H9 (cell line): ENCODE results near the gene EHD1. TPM values are rescaled to one million over a fixed set of nuclear protein-coding genes. Genes with fewer than 3 reads are reported as not detected.
A peak's percentile ranks its signal among the peaks of the same experiment; 100 is the strongest.

Source experiments
- DNase-seq: peaks from one replicate; pipeline ENCODE4 v3.0.0-alpha.2; 2017
- H2AFZ ChIP-seq: one replicate; pipeline ENCODE4 v1.6.1; 2013; ENCODE audit warnings: mild to moderate bottlenecking, low read length, control low read depth, moderate library complexity
- H2AK5ac ChIP-seq: 2 replicates; pipeline ENCODE4 v1.6.1; 2013; ENCODE audit warnings: low read length, control low read depth, mixed read lengths; ENCODE audit not compliant: insufficient read length
- H2BK120ac ChIP-seq: one replicate; pipeline ENCODE4 v1.6.1; 2013; ENCODE audit warnings: low read depth, mild to moderate bottlenecking, low read length, control low read depth, inconsistent platforms; ENCODE audit not compliant: poor library complexity, severe bottlenecking
- H2BK12ac ChIP-seq: 2 replicates; pipeline ENCODE4 v1.6.1; 2013; ENCODE audit warnings: low read length, control low read depth, mixed read lengths, low read depth; ENCODE audit not compliant: insufficient read length
- H2BK15ac ChIP-seq: 2 replicates; pipeline ENCODE4 v1.6.1; 2013; ENCODE audit warnings: low read depth, low read length, control low read depth
- H2BK20ac ChIP-seq: one replicate; pipeline ENCODE4 v1.6.1; 2013; ENCODE audit warnings: low read depth, mild to moderate bottlenecking, low read length, control low read depth, inconsistent platforms; ENCODE audit not compliant: poor library complexity, severe bottlenecking
- H2BK5ac ChIP-seq: 2 replicates; pipeline ENCODE4 v1.6.1; 2013; ENCODE audit warnings: low read length, control low read depth, mixed read lengths; ENCODE audit not compliant: insufficient read length
- H3K14ac ChIP-seq: 2 replicates; pipeline ENCODE4 v1.6.1; 2013; ENCODE audit warnings: low read length, control low read depth; ENCODE audit not compliant: insufficient read depth
- H3K18ac ChIP-seq: 2 replicates; pipeline ENCODE4 v1.6.1; 2013; ENCODE audit warnings: low read depth, mild to moderate bottlenecking, mixed read lengths, low read length, control low read depth; ENCODE audit not compliant: insufficient read length
- H3K23ac ChIP-seq: 2 replicates; pipeline ENCODE4 v1.6.1; 2013; ENCODE audit warnings: low read length, control low read depth, mixed read lengths, low read depth; ENCODE audit not compliant: insufficient read length
- H3K23me2 ChIP-seq: 2 replicates; pipeline ENCODE4 v1.6.1; 2013; ENCODE audit warnings: low read depth, mild to moderate bottlenecking, mixed read lengths, low read length, control low read depth; ENCODE audit not compliant: insufficient read length, poor library complexity, severe bottlenecking
- H3K27ac ChIP-seq: 2 replicates; pipeline ENCODE4 v1.5.1; 2013; ENCODE audit warnings: low read length, control low read depth, mixed read lengths, low read depth; ENCODE audit not compliant: insufficient read length
- H3K27me3 ChIP-seq: 2 replicates; pipeline ENCODE4 v1.6.1; 2013; ENCODE audit warnings: low read length, control low read depth, inconsistent platforms; ENCODE audit not compliant: insufficient read depth
- H3K4ac ChIP-seq: 2 replicates; pipeline ENCODE4 v1.6.1; 2013; ENCODE audit warnings: low read depth, mild to moderate bottlenecking, control low read depth, inconsistent platforms, low read length, moderate library complexity
- H3K4me1 ChIP-seq: 2 replicates; pipeline ENCODE4 v1.6.1; 2013; ENCODE audit warnings: low read length, control low read depth, inconsistent platforms; ENCODE audit not compliant: insufficient read depth
- H3K4me2 ChIP-seq: 2 replicates; pipeline ENCODE4 v1.6.1; 2013; ENCODE audit warnings: low read length, control low read depth, mixed read lengths; ENCODE audit not compliant: insufficient read length, insufficient read depth
- H3K56ac ChIP-seq: 2 replicates; pipeline ENCODE4 v1.6.1; 2013; ENCODE audit warnings: low read depth, mild to moderate bottlenecking, mixed read lengths, low read length, control low read depth; ENCODE audit not compliant: insufficient read length
- H3K79me1 ChIP-seq: 2 replicates; pipeline ENCODE4 v1.6.1; 2013; ENCODE audit warnings: low read depth, mild to moderate bottlenecking, moderate library complexity, low read length, control low read depth, inconsistent platforms; ENCODE audit not compliant: insufficient read depth, poor library complexity, severe bottlenecking
- H3K79me2 ChIP-seq: 2 replicates; pipeline ENCODE4 v1.6.1; 2013; ENCODE audit warnings: low read length, control low read depth, inconsistent platforms; ENCODE audit not compliant: insufficient read depth
- H3K9ac ChIP-seq: 2 replicates; pipeline ENCODE4 v1.6.1; 2013; ENCODE audit warnings: low read length, control low read depth, mixed read lengths; ENCODE audit not compliant: insufficient read length; ENCODE audit errors: extremely low read depth
- H3K9me3 ChIP-seq: one replicate; pipeline ENCODE4 v1.6.1; 2013; ENCODE audit warnings: low read depth, low read length, inconsistent platforms; ENCODE audit not compliant: control insufficient read depth
- H3T11ph ChIP-seq: one replicate; pipeline ENCODE4 v1.6.1; 2013; ENCODE audit warnings: mild to moderate bottlenecking, low read length, control low read depth, inconsistent platforms
- H4K20me1 ChIP-seq: one replicate; pipeline ENCODE4 v1.6.1; 2013; ENCODE audit not compliant: control insufficient read depth, insufficient read length, insufficient read depth
- H4K5ac ChIP-seq: 2 replicates; pipeline ENCODE4 v1.6.1; 2013; ENCODE audit warnings: low read depth, mild to moderate bottlenecking, mixed read lengths, low read length, control low read depth; ENCODE audit not compliant: insufficient read length
- H4K8ac ChIP-seq: replicated peaks from 2 replicates; pipeline ENCODE4 v1.6.1; 2013; ENCODE audit warnings: low read length, control low read depth, mixed read lengths, low read depth; ENCODE audit not compliant: insufficient read length
- H4K91ac ChIP-seq: 2 replicates; pipeline ENCODE4 v1.6.1; 2013; ENCODE audit warnings: low read depth, mild to moderate bottlenecking, moderate library complexity, mixed read lengths, low read length, control low read depth; ENCODE audit not compliant: insufficient read length
- H3K27ac Mint-ChIP-seq, 3 experiments: 2 replicates in 2 of 3; 3 replicates in 1 of 3; pipeline ENCODE4 v1.8.0; 2020 to 2021; ENCODE audit warnings: mixed read lengths in 3 of 3, mild to moderate bottlenecking in 1 of 3, moderate library complexity in 1 of 3
- H3K27me3 Mint-ChIP-seq: 2 replicates; pipeline ENCODE4 v1.8.0; 2021; ENCODE audit warnings: low read depth, mild to moderate bottlenecking, moderate library complexity, mixed read lengths
- H3K36me3 Mint-ChIP-seq, 3 experiments: 2 replicates in 2 of 3; 3 replicates in 1 of 3; pipeline ENCODE4 v1.8.0; 2020 to 2021; ENCODE audit warnings: low read depth in 3 of 3, mixed read lengths in 3 of 3; ENCODE audit not compliant: insufficient read depth in 1 of 3
- H3K4me1 Mint-ChIP-seq, 2 experiments: 2 replicates each; pipeline ENCODE4 v1.8.0; 2020; ENCODE audit warnings: mixed read lengths in 2 of 2
- H3K4me3 Mint-ChIP-seq, 2 experiments: 2 replicates in 1 of 2; 3 replicates in 1 of 2; pipeline ENCODE4 v1.8.0; 2020 to 2021; ENCODE audit warnings: mild to moderate bottlenecking in 2 of 2, mixed read lengths in 2 of 2, moderate library complexity in 1 of 2
- H3K9me3 Mint-ChIP-seq, 2 experiments: 2 replicates in 1 of 2; 3 replicates in 1 of 2; pipeline ENCODE4 v1.8.0; 2020; ENCODE audit warnings: mild to moderate bottlenecking in 2 of 2, mixed read lengths in 2 of 2, moderate library complexity in 1 of 2
- WGBS: extraction: QIAGEN DNeasy Blood & Tissue Kit; methylation state at CpG from one replicate; pipeline ENCODE4 v1.1.7; 2013; ENCODE audit warnings: missing lambda C conversion rate, low lambda C conversion rate, mixed read lengths; ENCODE audit not compliant: insufficient read length; ENCODE audit errors: extremely low coverage; 5-methylcytosine and 5-hydroxymethylcytosine counted together
- total RNA-seq: library from RNA; stranded (reverse); gene quantifications from 2 replicates; pipeline ENCODE4 v1.2.1, GENCODE V29; 2021
- TF ChIP-seq, protein P1 (sequence below): fragments of 200-600 bp; sonication (generic); conservative IDR thresholded peaks from 3 replicates; pipeline ENCODE4 v1.8.0; 2021; ENCODE audit warnings: antibody characterized with exemption, mild to moderate bottlenecking

The EHD1 gene
- total RNA-seq, 1 experiment from 2014 or later, result 31.0 TPM

- Histone ChIP-seq H3K4ac (no peak overlapping the region), H3K79me1 (no peaks in the 10 kb centered on the region), H3K23me2 (peaks cover 7% of the 10 kb centered on the region), H3K23ac (no peak overlapping the region), H3K4me2 (no peak overlapping the region), H2BK20ac (no peak overlapping the region), H2AK5ac (no peak overlapping the region), H2BK12ac (no peak overlapping the region), H3K27ac (no peak overlapping the region), H3K14ac (no peak overlapping the region), H2BK5ac (no peak overlapping the region), H2AFZ (no peak overlapping the region), H3T11ph (no peak overlapping the region), H3K4me1 (no peaks in the 10 kb centered on the region), H4K20me1 (no peaks in the 10 kb centered on the region), H3K56ac (no peak overlapping the region), H3K27me3 (no peaks in the 10 kb centered on the region), H3K18ac (no peak overlapping the region), H4K91ac (no peak overlapping the region), H3K9ac (no peak overlapping the region), H2BK15ac (no peak overlapping the region), H3K79me2 (no peaks in the 10 kb centered on the region), H2BK120ac (no peak overlapping the region), H4K5ac (no peak overlapping the region), H3K9me3 (no peaks in the 10 kb centered on the region), H4K8ac (no peak overlapping the region)
- no peak overlapping the region for H3K27ac Mint-ChIP-seq
- DNase-seq, result no peak
- peaks cover 8 to 16% of the 10 kb centered on the region in 2 experiments for H3K4me1 Mint-ChIP-seq
- no peaks in the 10 kb centered on the region for H3K9me3 Mint-ChIP-seq
- peak overlapping the region in 1 of 2 experiments; percentile 40; a peak in 1 of 5 replicates for H3K4me3 Mint-ChIP-seq
- no peaks in the 10 kb centered on the region for H3K36me3 Mint-ChIP-seq
- peaks cover 7% of the 10 kb centered on the region for H3K27me3 Mint-ChIP-seq
- TF ChIP-seq, protein P1, sequence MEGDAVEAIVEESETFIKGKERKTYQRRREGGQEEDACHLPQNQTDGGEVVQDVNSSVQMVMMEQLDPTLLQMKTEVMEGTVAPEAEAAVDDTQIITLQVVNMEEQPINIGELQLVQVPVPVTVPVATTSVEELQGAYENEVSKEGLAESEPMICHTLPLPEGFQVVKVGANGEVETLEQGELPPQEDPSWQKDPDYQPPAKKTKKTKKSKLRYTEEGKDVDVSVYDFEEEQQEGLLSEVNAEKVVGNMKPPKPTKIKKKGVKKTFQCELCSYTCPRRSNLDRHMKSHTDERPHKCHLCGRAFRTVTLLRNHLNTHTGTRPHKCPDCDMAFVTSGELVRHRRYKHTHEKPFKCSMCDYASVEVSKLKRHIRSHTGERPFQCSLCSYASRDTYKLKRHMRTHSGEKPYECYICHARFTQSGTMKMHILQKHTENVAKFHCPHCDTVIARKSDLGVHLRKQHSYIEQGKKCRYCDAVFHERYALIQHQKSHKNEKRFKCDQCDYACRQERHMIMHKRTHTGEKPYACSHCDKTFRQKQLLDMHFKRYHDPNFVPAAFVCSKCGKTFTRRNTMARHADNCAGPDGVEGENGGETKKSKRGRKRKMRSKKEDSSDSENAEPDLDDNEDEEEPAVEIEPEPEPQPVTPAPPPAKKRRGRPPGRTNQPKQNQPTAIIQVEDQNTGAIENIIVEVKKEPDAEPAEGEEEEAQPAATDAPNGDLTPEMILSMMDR, result no peak
- WGBS, result no CpG with 5 or more reads among the region's 22 CpGs
Measured at GRCh38 chr11:64926689-64927088, 48.3 kb upstream of the EHD1 start.
